Hepatocyte (in vitro differentiated cells): ENCODE data around the gene C4BPA. TPM values are rescaled to one million over a fixed set of nuclear protein-coding genes. Genes with fewer than 3 reads are reported as not detected.

Experiments used
- DNase-seq: peaks from one replicate; pipeline ENCODE4 v3.0.0-alpha.2; 2016; ENCODE audit warnings: low spot score
- H2AFZ ChIP-seq: fragments of 200-600 bp; sonication (generic); 2 replicates; pipeline ENCODE4 v1.6.0; 2016; ENCODE audit warnings: antibody characterized with exemption, mild to moderate bottlenecking
- H3K27ac ChIP-seq: fragments of 200-600 bp; sonication (generic); 2 replicates; pipeline ENCODE4 v1.5.1; 2016; ENCODE audit warnings: mild to moderate bottlenecking
- H3K27me3 ChIP-seq: fragments of 200-600 bp; sonication (generic); 2 replicates; pipeline ENCODE4 v1.6.1; 2016
- H3K36me3 ChIP-seq: fragments of 200-600 bp; sonication (generic); replicated peaks from 2 replicates; pipeline ENCODE4 v1.5.1; 2016; ENCODE audit warnings: low read depth; ENCODE audit not compliant: insufficient read depth
- H3K4me1 ChIP-seq: fragments of 200-600 bp; sonication (generic); 2 replicates; pipeline ENCODE4 v1.5.1; 2016; ENCODE audit warnings: mild to moderate bottlenecking, moderate library complexity; ENCODE audit not compliant: insufficient read depth
- H3K4me2 ChIP-seq: fragments of 200-600 bp; sonication (generic); 2 replicates; pipeline ENCODE4 v1.6.0; 2016
- H3K4me3 ChIP-seq: fragments of 200-600 bp; sonication (generic); 2 replicates; pipeline ENCODE4 v1.5.1; 2016; ENCODE audit warnings: mild to moderate bottlenecking
- H3K79me2 ChIP-seq: fragments of 200-600 bp; sonication (generic); 2 replicates; pipeline ENCODE4 v1.6.0; 2017; ENCODE audit warnings: mild to moderate bottlenecking
- H3K9me2 ChIP-seq: fragments of 200-600 bp; sonication (generic); replicated peaks from 2 replicates; pipeline ENCODE4 v1.6.0; 2017; ENCODE audit warnings: mild to moderate bottlenecking; ENCODE audit not compliant: insufficient read depth
- H3K9me3 ChIP-seq: fragments of 200-600 bp; sonication (generic); 2 replicates; pipeline ENCODE4 v1.5.1; 2016; ENCODE audit warnings: low read depth, mild to moderate bottlenecking
- H4K20me1 ChIP-seq: fragments of 200-600 bp; sonication (generic); 2 replicates; pipeline ENCODE4 v1.6.0; 2016; ENCODE audit warnings: mild to moderate bottlenecking; ENCODE audit not compliant: insufficient read depth, poor library complexity, severe bottlenecking
- EZH2 ChIP-seq: fragments of 200-600 bp; sonication (generic); IDR thresholded peaks from 2 replicates; pipeline ENCODE4 v1.6.1; 2016; ENCODE audit warnings: antibody characterized with exemption, mild to moderate bottlenecking, borderline replicate concordance
- EZH2phosphoT487 ChIP-seq: fragments of 200-600 bp; sonication (generic); IDR thresholded peaks from one replicate; pipeline ENCODE4 v1.6.1; 2018; ENCODE audit warnings: antibody characterized with exemption, mild to moderate bottlenecking, low read depth, moderate library complexity; ENCODE audit not compliant: unreplicated experiment, severe bottlenecking
- WGBS: methylation state at CpG from one replicate; pipeline ENCODE4 v1.1.6; 2016; ENCODE audit warnings: low lambda C conversion rate; ENCODE audit errors: missing lambda C conversion rate; 5-methylcytosine and 5-hydroxymethylcytosine counted together
- polyA plus RNA-seq: library from polyadenylated mRNA; unstranded; fragments of >200 nt; fragmentation: Nextera tagmentation; extraction: Ambion mirVana; gene quantifications from 2 replicates; pipeline ENCODE4 v1.2.1, GENCODE V29; 2016
- total RNA-seq: library from RNA; depleted of rRNA; stranded (reverse); fragments of >200 nt; gene quantifications from 2 replicates; pipeline ENCODE4 v1.2.3, GENCODE V29; 2014
- TF ChIP-seq, protein P1 (sequence below): fragments of 200-600 bp; sonication (generic); IDR thresholded peaks from 2 replicates; pipeline ENCODE4 v1.5.1; 2016; ENCODE audit warnings: antibody characterized with exemption, mild to moderate bottlenecking; ENCODE audit not compliant: poor library complexity

C4BPA gene
- total and polyA plus RNA-seq, 2 experiments from 2014 or later: 12.4 to 17.2 TPM

DNA sequence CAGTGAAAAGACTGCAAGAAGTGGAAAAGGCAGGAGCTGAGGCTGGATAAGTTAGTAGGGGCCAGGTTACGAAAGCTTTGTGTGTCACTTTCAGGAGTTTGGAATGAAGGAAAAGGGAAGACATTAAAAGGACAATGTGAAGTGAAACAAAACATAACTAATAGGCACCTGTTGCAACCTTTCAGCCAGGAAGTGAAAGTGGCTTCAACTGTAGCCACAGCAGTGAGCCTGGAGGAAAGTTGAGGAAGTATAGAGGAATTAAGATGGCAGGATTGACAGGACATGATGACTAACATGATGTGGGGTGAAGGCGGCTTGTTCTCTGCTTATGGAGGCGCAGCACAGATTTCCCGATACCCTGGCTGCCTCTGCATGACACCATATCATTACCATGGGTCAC is 68.9 kb downstream of the C4BPA start:
- no peaks in the 10 kb centered on the region for H3K9me2 ChIP-seq

DNA sequence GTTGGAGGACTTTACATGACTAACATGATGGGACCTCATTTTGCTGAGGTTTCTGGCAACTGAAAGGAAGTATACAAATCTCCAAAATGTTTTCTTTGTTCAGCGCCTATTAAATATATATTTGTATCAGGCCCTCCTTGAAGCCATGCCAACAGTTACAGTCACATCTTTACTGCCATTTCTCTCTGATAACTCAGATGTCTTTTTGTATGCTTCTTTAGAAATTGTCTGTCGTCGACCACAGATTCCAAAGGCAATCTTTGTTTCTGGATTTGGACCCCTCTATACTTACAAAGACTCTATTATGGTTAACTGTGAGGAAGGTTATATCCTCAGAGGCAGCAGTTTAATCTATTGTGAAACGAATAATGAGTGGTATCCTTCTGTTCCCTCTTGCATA is 69.4 kb downstream of the C4BPA start:
- Histone ChIP-seq H3K27me3 (no peaks in the 10 kb centered on the region), H3K36me3 (no peaks in the 10 kb centered on the region), H3K4me2 (no peak overlapping the region), H3K4me3 (no peak overlapping the region), H3K9me2 (no peaks in the 10 kb centered on the region), H4K20me1 (no peaks in the 10 kb centered on the region), H3K79me2 (no peaks in the 10 kb centered on the region), H3K9me3 (no peaks in the 10 kb centered on the region), H3K27ac (no peak overlapping the region), H3K4me1 (no peaks in the 10 kb centered on the region), H2AFZ (no peak overlapping the region)
- 96% methylated on average over 4 of the region's 4 CpGs for WGBS
- no peak for TF ChIP-seq EZH2phosphoT487
- no peak for TF ChIP-seq EZH2
- TF ChIP-seq, protein P1, sequence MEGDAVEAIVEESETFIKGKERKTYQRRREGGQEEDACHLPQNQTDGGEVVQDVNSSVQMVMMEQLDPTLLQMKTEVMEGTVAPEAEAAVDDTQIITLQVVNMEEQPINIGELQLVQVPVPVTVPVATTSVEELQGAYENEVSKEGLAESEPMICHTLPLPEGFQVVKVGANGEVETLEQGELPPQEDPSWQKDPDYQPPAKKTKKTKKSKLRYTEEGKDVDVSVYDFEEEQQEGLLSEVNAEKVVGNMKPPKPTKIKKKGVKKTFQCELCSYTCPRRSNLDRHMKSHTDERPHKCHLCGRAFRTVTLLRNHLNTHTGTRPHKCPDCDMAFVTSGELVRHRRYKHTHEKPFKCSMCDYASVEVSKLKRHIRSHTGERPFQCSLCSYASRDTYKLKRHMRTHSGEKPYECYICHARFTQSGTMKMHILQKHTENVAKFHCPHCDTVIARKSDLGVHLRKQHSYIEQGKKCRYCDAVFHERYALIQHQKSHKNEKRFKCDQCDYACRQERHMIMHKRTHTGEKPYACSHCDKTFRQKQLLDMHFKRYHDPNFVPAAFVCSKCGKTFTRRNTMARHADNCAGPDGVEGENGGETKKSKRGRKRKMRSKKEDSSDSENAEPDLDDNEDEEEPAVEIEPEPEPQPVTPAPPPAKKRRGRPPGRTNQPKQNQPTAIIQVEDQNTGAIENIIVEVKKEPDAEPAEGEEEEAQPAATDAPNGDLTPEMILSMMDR: no peak
- DNase-seq: no peak

More for the DNA sequence above, 68.9 kb downstream of the C4BPA start:
- Histone ChIP-seq H3K4me3 (no peak overlapping the region), H3K4me2 (no peak overlapping the region), H3K4me1 (no peaks in the 10 kb centered on the region), H3K27me3 (no peaks in the 10 kb centered on the region), H3K79me2 (no peaks in the 10 kb centered on the region), H3K9me3 (no peaks in the 10 kb centered on the region), H3K36me3 (no peaks in the 10 kb centered on the region), H2AFZ (no peak overlapping the region), H3K27ac (peak overlapping the region; percentile 50), H4K20me1 (no peaks in the 10 kb centered on the region)
- TF ChIP-seq, protein P1: no peak
- TF ChIP-seq EZH2: no peak
- no peak for TF ChIP-seq EZH2phosphoT487
- no peak for DNase-seq
- 93% methylated on average over 4 of the region's 4 CpGs for WGBS

DNA sequence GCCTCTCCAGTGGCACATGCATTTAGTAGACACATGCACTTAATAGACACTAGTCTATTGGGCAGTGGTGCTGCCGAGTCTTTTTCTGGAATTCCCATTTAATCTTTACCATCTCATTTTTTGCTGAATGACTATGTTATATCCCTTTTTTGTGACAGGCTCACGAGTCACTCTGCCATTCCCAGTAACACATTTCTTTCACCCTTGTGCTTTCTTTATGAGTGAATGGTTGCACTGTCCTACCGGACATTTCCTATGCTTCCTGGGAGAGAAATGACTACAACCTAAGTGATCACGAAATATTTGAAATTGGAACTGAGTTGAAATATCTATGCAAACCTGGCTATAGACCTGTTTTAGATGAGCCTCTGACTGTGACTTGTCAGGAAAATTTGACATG is 70.9 kb downstream of the C4BPA start:
- Histone ChIP-seq H3K9me3 (no peaks in the 10 kb centered on the region), H3K36me3 (no peaks in the 10 kb centered on the region), H4K20me1 (no peaks in the 10 kb centered on the region), H3K4me2 (no peak overlapping the region), H3K4me1 (no peaks in the 10 kb centered on the region), H3K79me2 (no peaks in the 10 kb centered on the region), H3K27me3 (no peaks in the 10 kb centered on the region), H3K27ac (no peak overlapping the region), H3K9me2 (no peaks in the 10 kb centered on the region), H3K4me3 (no peak overlapping the region), H2AFZ (no peak overlapping the region)
- DNase-seq: no peak
- TF ChIP-seq EZH2 (no peak), EZH2phosphoT487 (no peak)
- TF ChIP-seq, protein P1: no peak
- 91% methylated on average over 4 of the region's 4 CpGs for WGBS

DNA sequence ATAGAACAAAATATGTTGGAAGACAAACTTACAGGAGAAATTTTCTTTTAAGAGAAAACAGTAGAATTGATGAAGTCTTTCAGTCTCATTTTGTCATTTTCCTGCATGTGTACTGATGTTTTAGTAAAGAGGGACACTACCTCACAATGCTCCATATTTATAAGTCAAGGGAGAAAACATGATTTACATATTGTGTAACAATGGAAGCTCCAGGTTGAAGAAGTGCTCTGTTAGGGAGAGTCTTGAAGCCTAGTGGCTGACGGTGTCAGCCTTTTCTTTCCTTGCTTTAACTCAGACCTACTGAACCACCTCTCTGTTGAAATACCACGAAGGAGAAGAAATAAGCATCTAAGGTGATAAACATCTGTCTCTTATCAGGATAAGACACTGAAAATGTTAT is 75.0 kb downstream of the C4BPA start:
- H3K9me3 ChIP-seq: no peaks in the 10 kb centered on the region
- H4K20me1 ChIP-seq: no peaks in the 10 kb centered on the region
- H3K4me2 ChIP-seq: no peak overlapping the region
- no peak for DNase-seq
- no peaks in the 10 kb centered on the region for H3K9me2 ChIP-seq
- no peaks in the 10 kb centered on the region for H3K79me2 ChIP-seq
- no peaks in the 10 kb centered on the region for H3K4me1 ChIP-seq
- H2AFZ ChIP-seq: no peak overlapping the region
- 80% methylated on average over 2 of the region's 2 CpGs for WGBS
- no peak overlapping the region for H3K27ac ChIP-seq
- no peak overlapping the region for H3K4me3 ChIP-seq
- no peaks in the 10 kb centered on the region for H3K27me3 ChIP-seq
- no peaks in the 10 kb centered on the region for H3K36me3 ChIP-seq
- no peak for TF ChIP-seq EZH2phosphoT487
- TF ChIP-seq, protein P1: no peak
- TF ChIP-seq EZH2: no peak
